HepG2 (cell line): ENCODE results near the gene PEBP1. TPM values are rescaled to one million over a fixed set of nuclear protein-coding genes. Genes with fewer than 3 reads are reported as not detected.
A peak's percentile ranks its signal among the peaks of the same experiment; 100 is the strongest.

Experiments used
- ATM ChIP-seq: fragments of 450-650 bp; IDR thresholded peaks from 2 replicates; pipeline ENCODE4 v1.7.1; 2017; ENCODE audit warnings: mild to moderate bottlenecking, borderline replicate concordance
- CERS6 ChIP-seq: sonication (generic); formaldehyde crosslinking; IDR thresholded peaks from 2 replicates; pipeline ENCODE4 v1.5.0; 2020; ENCODE audit warnings: missing genetic modification reagents
- FUBP1 ChIP-seq: sonication (generic); formaldehyde crosslinking; IDR thresholded peaks from 2 replicates; pipeline ENCODE4 v1.5.1; 2020; ENCODE audit warnings: missing genetic modification reagents, mild to moderate bottlenecking, borderline replicate concordance
- HOMEZ ChIP-seq: IDR thresholded peaks from 2 replicates; pipeline ENCODE4 v1.6.1; 2016; ENCODE audit warnings: low read depth
- IRF2 ChIP-seq: IDR thresholded peaks from 2 replicates; pipeline ENCODE4 v1.6.1; 2018; ENCODE audit warnings: missing genetic modification reagents, missing compliant biosample characterization
- KMT2B ChIP-seq: IDR thresholded peaks from 2 replicates; pipeline ENCODE4 v1.6.1; 2016; ENCODE audit warnings: missing genetic modification reagents, missing compliant biosample characterization
- MLXIP ChIP-seq: sonication (generic); formaldehyde crosslinking; IDR thresholded peaks from 2 replicates; pipeline ENCODE4 v1.9.0; 2021; ENCODE audit warnings: missing genetic modification reagents, borderline replicate concordance
- NCOA5 ChIP-seq: sonication (generic); formaldehyde crosslinking; IDR thresholded peaks from 2 replicates; pipeline ENCODE4 v1.4.0; 2020; ENCODE audit warnings: missing genetic modification reagents
- NR0B2 ChIP-seq: sonication (generic); formaldehyde crosslinking; IDR thresholded peaks from 2 replicates; pipeline ENCODE4 v1.4.0; 2020; ENCODE audit warnings: mild to moderate bottlenecking, missing genetic modification reagents
- RAD21 ChIP-seq: fragments of 450-650 bp; formaldehyde crosslinking; IDR thresholded peaks from 2 replicates; pipeline ENCODE4 v1.5.0; 2020; ENCODE audit warnings: mild to moderate bottlenecking
- RARA ChIP-seq: IDR thresholded peaks from 2 replicates; pipeline ENCODE4 v1.6.1; 2016; ENCODE audit warnings: missing genetic modification reagents, missing compliant biosample characterization
- THRA ChIP-seq: sonication (generic); formaldehyde crosslinking; IDR thresholded peaks from 2 replicates; pipeline ENCODE4 v1.4.0; 2020; ENCODE audit warnings: missing genetic modification reagents, borderline replicate concordance
- TP53 ChIP-seq: sonication (generic); formaldehyde crosslinking; conservative IDR thresholded peaks from 2 replicates; pipeline ENCODE4 v1.4.0; 2020; ENCODE audit warnings: missing genetic modification reagents
- U2AF2 ChIP-seq: fragments of 200-400 bp; formaldehyde crosslinking; IDR thresholded peaks from 2 replicates; pipeline ENCODE4 v1.6.1; 2017; ENCODE audit warnings: low read depth, mild to moderate bottlenecking, low read length
- ZFY ChIP-seq: sonication (generic); formaldehyde crosslinking; IDR thresholded peaks from 2 replicates; pipeline ENCODE4 v1.4.0; 2020; ENCODE audit warnings: missing genetic modification reagents
- ZNF205 ChIP-seq: IDR thresholded peaks from 2 replicates; pipeline ENCODE4 v1.6.1; 2018; ENCODE audit warnings: missing biosample characterization, missing genetic modification reagents
- ZNF674 ChIP-seq: sonication (generic); formaldehyde crosslinking; IDR thresholded peaks from 2 replicates; pipeline ENCODE4 v1.5.0; 2020; ENCODE audit warnings: low read depth, mild to moderate bottlenecking, missing genetic modification reagents
- ZNF784 ChIP-seq: sonication (generic); formaldehyde crosslinking; IDR thresholded peaks from 2 replicates; pipeline ENCODE4 v1.5.1; 2020; ENCODE audit warnings: missing genetic modification reagents, mild to moderate bottlenecking, borderline replicate concordance
- polyA plus RNA-seq, 8 experiments: library from polyadenylated mRNA; depleted of rRNA in 3 of 8; stranded (reverse) in 7 of 8; unstranded in 1 of 8; fragments of >200 nt; fragmentation: Illumina TruSeq in 4 of 8; extraction: Trizol in 4 of 8; gene quantifications; 2 replicates each; pipeline versions ENCODE4 v1.2.1 to v1.2.3, GENCODE V29; 2011 to 2016; ENCODE audit warnings: low read depth in 4 of 8, missing spikeins in 1 of 8, mixed read lengths in 1 of 8; ENCODE audit not compliant: insufficient read depth in 1 of 8
- total RNA-seq, 5 experiments: library from RNA; depleted of rRNA; stranded (reverse); fragments of >200 nt; fragmentation: Illumina TruSeq; extraction: Trizol; gene quantifications; 2 replicates each; pipeline ENCODE4 v1.2.3, GENCODE V29; 2016; ENCODE audit warnings: low read depth in 1 of 5

Gene PEBP1
- total and polyA plus RNA-seq, 2 of the 13 experiments (the other 11 are each of a cell fraction or from before 2014, with no cell fraction given) = 538 to 1,505 TPM

GRCh38 chr12:118103601-118104382 lies 32.1 kb upstream of the PEBP1 start, which contains the start of gene VSIG10 (continued):
- TF ChIP-seq THRA = peak; percentile 52; the same call in 1 of the 2 replicates
- no peak for TF ChIP-seq ZNF674 (CRISPR knock-in tag)
- peak; percentile 46; the same call in 1 of the 2 replicates for TF ChIP-seq RAD21 (CRISPR knock-in tag)
- TF ChIP-seq ATM = no peak
- TF ChIP-seq ZNF784 (CRISPR knock-in tag) = 0 out of 2 replicates have a peak, but pooled peaks have one; percentile 20
- 0 out of 2 replicates have a peak, but pooled peaks have one; percentile 31 for TF ChIP-seq RARA (CRISPR knock-in tag)
- no peak for TF ChIP-seq HOMEZ (CRISPR knock-in tag)
- TF ChIP-seq TP53 (CRISPR knock-in tag) = no peak
- TF ChIP-seq FUBP1 = no peak
- TF ChIP-seq KMT2B (CRISPR knock-in tag) = no peak; the same call in 1 of the 2 replicates
- TF ChIP-seq U2AF2 = no peak
- no peak for TF ChIP-seq CERS6
- 0 out of 2 replicates have a peak, but pooled peaks have one; percentile 65 for TF ChIP-seq NR0B2 (CRISPR knock-in tag)
- TF ChIP-seq MLXIP = no peak
- peak; percentile 20; the same call in 1 of the 2 replicates for TF ChIP-seq IRF2 (CRISPR knock-in tag)
- no peak for TF ChIP-seq ZNF205 (CRISPR knock-in tag)
- peak; percentile 80 for TF ChIP-seq ZFY
- TF ChIP-seq NCOA5 (CRISPR knock-in tag) = no peak
